Measurements from ENCODE around the gene TMEM150A.

DNA sequence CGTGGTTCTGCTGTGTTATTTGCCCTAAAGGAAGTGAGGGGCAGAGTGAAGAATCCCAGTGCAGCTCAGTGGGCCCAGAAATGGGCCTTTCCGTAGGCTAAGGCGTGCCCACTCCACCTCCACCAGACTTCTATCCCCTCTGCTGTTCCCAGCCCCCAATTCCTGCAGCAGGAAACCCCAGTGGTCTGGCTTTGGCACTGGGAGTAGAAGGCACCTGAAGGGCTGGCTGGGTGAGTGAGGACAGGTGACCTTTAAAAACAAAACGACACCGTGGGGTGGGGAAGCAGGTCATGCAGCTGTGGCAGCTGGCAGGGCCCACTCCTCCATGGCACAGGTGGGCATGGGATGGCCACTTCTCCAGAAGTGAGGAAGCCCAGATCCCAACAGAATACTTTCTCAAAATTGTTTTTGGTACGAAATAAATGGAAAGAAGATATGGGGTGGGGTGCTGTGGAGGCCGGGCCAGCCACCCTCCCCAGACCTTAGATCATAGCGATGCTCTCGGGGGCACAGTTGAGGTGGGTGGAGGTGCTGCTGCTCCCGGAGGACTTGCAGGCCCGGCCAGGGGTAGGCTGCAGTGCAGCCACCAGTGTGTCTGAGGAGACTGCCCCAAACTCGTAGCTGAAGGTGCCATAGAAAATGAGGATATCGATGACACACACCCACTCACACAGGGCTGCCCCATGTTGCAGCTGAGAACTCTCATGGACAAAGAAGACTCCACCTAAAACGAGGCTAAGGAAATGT lies 3.7 kb downstream of the TMEM150A start:
- TF ChIP-seq GATA2 (IDR thresholded peaks at IDR 0.05; ENCODE audit: low read depth, low read length) (no peak), GATA3 (IDR thresholded peaks at IDR 0.05; ENCODE audit: low read depth, low read length) (no peak)
